Testis (tissue), 2 donors: ENCODE data around the gene RNF31.

ENCODE experiments used
- POLR2A ChIP-seq: fragments of 450-650 bp; IDR thresholded peaks from one replicate; pipeline ENCODE4 v1.6.1; 2017; ENCODE audit warnings: antibody characterized with exemption, mild to moderate bottlenecking, moderate library complexity
- TF ChIP-seq, protein P1 (sequence below), 3 experiments: fragments of 450-650 bp in 2 of 3; fragments of 200-600 bp in 1 of 3; sonication (generic) in 1 of 3; IDR thresholded peaks; one replicate each; pipeline ENCODE4 v1.5.1; 2016 to 2019; ENCODE audit warnings: antibody characterized with exemption in 3 of 3, mild to moderate bottlenecking in 2 of 3, moderate library complexity in 1 of 3

DNA sequence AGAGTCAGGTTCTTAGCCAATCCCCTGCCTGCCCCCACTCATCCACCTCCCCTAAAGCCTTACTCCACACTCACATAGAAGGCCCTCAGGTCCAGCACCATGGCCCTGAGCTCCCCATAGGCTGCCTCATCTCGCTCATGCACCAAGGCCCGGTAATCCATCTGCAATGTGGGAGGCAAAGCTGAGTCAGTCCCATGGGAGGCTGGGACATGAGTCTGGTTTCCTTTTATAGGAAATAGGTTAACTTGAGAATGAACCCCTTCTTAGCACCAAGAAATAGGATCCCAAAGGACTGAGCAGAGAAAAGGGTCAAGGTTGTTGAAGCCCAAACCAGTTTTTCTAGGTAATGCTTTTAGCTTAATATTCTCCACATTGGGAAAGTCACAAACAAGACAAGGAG is 3.8 kb upstream of the RNF31 start:
- TF ChIP-seq, protein P1, sequence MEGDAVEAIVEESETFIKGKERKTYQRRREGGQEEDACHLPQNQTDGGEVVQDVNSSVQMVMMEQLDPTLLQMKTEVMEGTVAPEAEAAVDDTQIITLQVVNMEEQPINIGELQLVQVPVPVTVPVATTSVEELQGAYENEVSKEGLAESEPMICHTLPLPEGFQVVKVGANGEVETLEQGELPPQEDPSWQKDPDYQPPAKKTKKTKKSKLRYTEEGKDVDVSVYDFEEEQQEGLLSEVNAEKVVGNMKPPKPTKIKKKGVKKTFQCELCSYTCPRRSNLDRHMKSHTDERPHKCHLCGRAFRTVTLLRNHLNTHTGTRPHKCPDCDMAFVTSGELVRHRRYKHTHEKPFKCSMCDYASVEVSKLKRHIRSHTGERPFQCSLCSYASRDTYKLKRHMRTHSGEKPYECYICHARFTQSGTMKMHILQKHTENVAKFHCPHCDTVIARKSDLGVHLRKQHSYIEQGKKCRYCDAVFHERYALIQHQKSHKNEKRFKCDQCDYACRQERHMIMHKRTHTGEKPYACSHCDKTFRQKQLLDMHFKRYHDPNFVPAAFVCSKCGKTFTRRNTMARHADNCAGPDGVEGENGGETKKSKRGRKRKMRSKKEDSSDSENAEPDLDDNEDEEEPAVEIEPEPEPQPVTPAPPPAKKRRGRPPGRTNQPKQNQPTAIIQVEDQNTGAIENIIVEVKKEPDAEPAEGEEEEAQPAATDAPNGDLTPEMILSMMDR (IDR thresholded peaks at IDR 0.05) = no peak
- TF ChIP-seq POLR2A = no peak
